Inferior parietal cortex (tissue), 1 donor: Measurements from ENCODE around the gene KCNH5.

ENCODE experiments used
- DNase-seq: peaks from one replicate; pipeline ENCODE4 v3.0.0-alpha.2; 2016; ENCODE audit errors: extremely low spot score

Gene KCNH5

GRCh38 chr14:62673014-62673755 lies 372.1 kb downstream of the KCNH5 start:
- DNase-seq = no peak

- DNase-seq = no peak
Measured at GRCh38 chr14:62670526-62670925, 374.7 kb downstream of the KCNH5 start.

- DNase-seq = no peak
Measured at GRCh38 chr14:62667421-62667914, 377.8 kb downstream of the KCNH5 start.

- DNase-seq = no peak
Measured at GRCh38 chr14:62665286-62665685, 380.0 kb downstream of the KCNH5 start.

DNA sequence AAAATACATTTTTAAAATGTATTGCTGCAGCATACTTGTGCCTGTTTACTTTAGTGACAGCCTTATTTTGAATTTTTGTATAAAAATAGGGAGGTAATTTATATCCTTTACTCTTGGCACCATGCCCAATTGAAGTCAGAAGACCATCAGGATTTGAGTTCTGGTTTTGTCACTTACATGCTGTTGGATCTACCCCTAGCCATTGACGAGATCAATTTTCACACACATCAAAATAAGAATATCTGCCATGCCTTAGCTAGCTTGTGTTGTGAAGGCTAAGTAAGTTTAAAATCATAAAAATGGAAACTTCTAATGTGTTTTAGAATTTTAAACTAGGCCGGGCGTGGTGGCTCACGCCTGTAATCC lies 381.8 kb downstream of the KCNH5 start:
- no peak for DNase-seq

DNA sequence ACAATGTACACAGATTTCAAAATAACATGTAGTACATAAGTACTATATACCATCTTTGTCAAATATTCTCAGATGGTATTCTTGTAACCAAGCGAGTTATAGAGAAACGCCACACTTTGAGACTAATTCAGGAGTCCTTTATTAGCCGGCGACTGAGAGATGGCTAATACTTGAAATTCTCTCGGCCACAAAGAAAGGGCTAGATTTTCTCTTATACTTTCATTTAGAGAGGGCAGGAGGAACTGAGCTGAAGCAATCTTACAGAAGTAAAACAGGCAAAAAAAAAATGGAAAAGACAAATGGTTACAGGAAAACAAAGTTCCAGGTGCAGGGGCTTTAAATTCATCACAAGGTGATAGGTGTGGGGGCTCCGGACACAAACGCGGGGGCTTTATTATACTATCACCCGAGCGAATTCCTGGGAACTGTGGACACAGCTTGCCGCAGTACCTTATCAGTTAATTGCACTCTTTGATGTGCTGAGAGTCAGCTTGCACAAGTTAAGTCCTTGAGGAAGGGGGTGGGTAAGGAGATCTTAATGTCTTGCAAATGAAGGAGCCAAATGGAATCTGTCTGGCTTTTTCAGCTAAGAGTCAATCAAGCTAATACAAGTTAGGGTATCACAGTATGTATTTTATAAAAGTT lies 382.3 kb downstream of the KCNH5 start:
- DNase-seq = no peak

GRCh38 chr14:62661818-62662217 lies 383.4 kb downstream of the KCNH5 start:
- DNase-seq = no peak

GRCh38 chr14:62658631-62659030 lies 386.6 kb downstream of the KCNH5 start:
- no peak for DNase-seq

DNA sequence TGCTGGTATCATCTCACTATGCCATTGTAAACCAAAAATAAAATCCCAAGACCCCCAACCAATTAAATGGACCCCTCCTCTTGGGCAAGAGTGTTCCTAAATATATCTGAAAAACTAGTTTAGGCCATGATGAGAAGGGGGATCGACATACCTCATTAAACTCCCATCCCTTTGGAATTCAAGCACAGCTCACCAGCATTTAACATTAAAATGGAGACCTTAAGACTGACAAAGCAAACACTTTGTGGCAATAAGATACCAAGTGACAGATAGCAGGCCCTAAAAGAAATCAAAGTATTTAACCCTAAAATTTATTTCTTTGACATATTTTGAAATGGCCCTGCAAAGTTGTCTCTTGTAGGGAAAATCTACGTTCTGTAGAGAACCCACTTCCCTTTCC lies 387.9 kb downstream of the KCNH5 start:
- DNase-seq = no peak

DNA sequence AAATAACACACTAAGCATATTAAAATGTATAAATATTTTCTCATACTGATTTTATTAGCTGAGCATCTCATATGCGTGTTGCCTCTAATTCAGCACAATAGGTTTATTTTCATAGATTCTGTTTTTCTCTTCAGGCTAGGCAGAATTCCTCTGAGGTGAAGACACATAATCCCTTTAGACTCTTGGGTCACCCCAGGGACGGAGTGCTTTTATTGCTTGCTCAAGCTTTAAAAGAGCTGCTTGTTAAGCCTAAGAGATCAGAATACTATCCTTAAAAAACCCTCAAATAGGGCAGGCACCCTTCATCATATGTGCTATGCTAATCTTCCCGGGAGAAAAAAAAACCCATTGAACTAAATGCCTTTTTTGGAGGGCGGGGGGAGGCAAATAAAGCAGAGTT lies 390.1 kb downstream of the KCNH5 start:
- DNase-seq = no peak

GRCh38 chr14:62654641-62655040 lies 390.6 kb downstream of the KCNH5 start:
- DNase-seq = peak; percentile 53
